HG03571 (cell line): ENCODE results near the gene TMCO5A.
"Not testable (repeated sequence)": the region's sequence is repeated elsewhere in the genome, so short reads cannot be mapped to it uniquely, and the experiment has no call there.

Experiments used
- ATAC-seq: cut with Tn5 transposase; IDR thresholded peaks from one replicate; pipeline ENCODE4 v1.9.1; 2021; ENCODE audit not compliant: unreplicated experiment

The TMCO5A gene

GRCh38 chr15:37934340-37934739, at the start of gene TMCO5A:
TMCO5A (plus strand) TSS chr15:37934640; CDS start chr15:37936324, 1,684 bp downstream.
- no peak for ATAC-seq

- ATAC-seq: no peak
Observed at GRCh38 chr15:37885651-37886050, 48.8 kb upstream of the TMCO5A start.

- no peak for ATAC-seq
Observed at GRCh38 chr15:37888356-37888755, 46.1 kb upstream of the TMCO5A start.

GRCh38 chr15:37891766-37892368, 42.6 kb upstream of the TMCO5A start:
- ATAC-seq: no peak

GRCh38 chr15:37893309-37893708, 41.1 kb upstream of the TMCO5A start:
- ATAC-seq: no peak

- ATAC-seq: no peak
Observed at GRCh38 chr15:37898362-37898761, 36.1 kb upstream of the TMCO5A start.

GRCh38 chr15:37900326-37901221, 33.9 kb upstream of the TMCO5A start:
- ATAC-seq: no peak

- no peak for ATAC-seq
Observed at GRCh38 chr15:37902126-37902525, 32.3 kb upstream of the TMCO5A start.

- ATAC-seq: no peak
Observed at GRCh38 chr15:37903919-37904625, 30.4 kb upstream of the TMCO5A start.

- no peak for ATAC-seq
Observed at GRCh38 chr15:37907136-37907535, 27.3 kb upstream of the TMCO5A start.

GRCh38 chr15:37921527-37922385, 12.7 kb upstream of the TMCO5A start:
- no peak for ATAC-seq

GRCh38 chr15:37926136-37926535, 8.3 kb upstream of the TMCO5A start:
- no peak for ATAC-seq

GRCh38 chr15:37929238-37929637, 5.2 kb upstream of the TMCO5A start:
- no peak for ATAC-seq

- no peak for ATAC-seq
Observed at GRCh38 chr15:37931321-37931720, 3.1 kb upstream of the TMCO5A start.

- no peak for ATAC-seq
Observed at GRCh38 chr15:37931868-37932267, 2.6 kb upstream of the TMCO5A start.

GRCh38 chr15:37932549-37932948, 1.9 kb upstream of the TMCO5A start:
- no peak for ATAC-seq

- ATAC-seq: no peak
Observed at GRCh38 chr15:37933666-37934065, 774 bp upstream of the TMCO5A start.

GRCh38 chr15:37940876-37941275, 6.4 kb downstream of the TMCO5A start:
- ATAC-seq: no peak

- no peak for ATAC-seq
Observed at GRCh38 chr15:37941779-37942178, 7.3 kb downstream of the TMCO5A start.

GRCh38 chr15:37951999-37952398, 17.6 kb downstream of the TMCO5A start:
- no peak for ATAC-seq

GRCh38 chr15:37960742-37961141, 26.3 kb downstream of the TMCO5A start:
- ATAC-seq: not testable (repeated sequence)
